Pancreas (tissue), 10 donors: ENCODE results near the gene FOXP2. TPM values are rescaled to one million over a fixed set of nuclear protein-coding genes. Genes with fewer than 3 reads are reported as not detected.
A peak's percentile ranks its signal among the peaks of the same experiment; 100 is the strongest.

Source experiments
- ATAC-seq, 4 donors: fragments of 200-7000 bp; cut with Tn5 transposase; one replicate each; pipeline versions ENCODE4 v1.8.0 to v1.9.1; 2020; ENCODE audit warnings: mild to moderate bottlenecking in 4 of 4, moderate library complexity in 4 of 4
- DNase-seq, 6 donors: peaks; one replicate each; pipeline ENCODE4 v3.0.0-alpha.2; 2020
- FAIRE-seq: peaks from 2 replicates; lab custom pipeline; 2012; peaks lifted over from hg19 to GRCh38; lab: Jason Lieb, UNC
- H3K27ac ChIP-seq, 4 donors: fragments of 200-600 bp; sonication (generic); 1 replicate in 3 of 4; 2 replicates in 1 of 4; pipeline versions ENCODE4 v1.5.0 to v1.8.0; 2020
- H3K27me3 ChIP-seq, 4 donors: fragments of 200-600 bp; one replicate each; pipeline ENCODE4 v1.8.0; 2021
- H3K36me3 ChIP-seq, 3 donors: fragments of 200-600 bp; sonication (generic) in 1 of 3; one replicate each; pipeline versions ENCODE4 v1.5.0 to v1.8.0; 2020 to 2021
- H3K4me1 ChIP-seq, 3 donors: fragments of 200-600 bp; one replicate each; pipeline ENCODE4 v1.8.0; 2021
- H3K4me3 ChIP-seq, 4 donors: fragments of 200-600 bp; sonication (generic) in 2 of 4; one replicate each; pipeline versions ENCODE4 v1.5.0 to v1.8.0; 2020 to 2021
- H3K9me3 ChIP-seq, 4 donors: fragments of 200-600 bp; one replicate each; pipeline ENCODE4 v1.8.0; 2021
- WGBS, 2 donors: extraction: QIAGEN DNeasy Blood & Tissue Kit; methylation state at CpG; one replicate each; pipeline ENCODE4 v1.1.7; 2013; 5-methylcytosine and 5-hydroxymethylcytosine counted together
- intact Hi-C, 3 donors: fragments of 100-400 bp; cut with DNase I; formaldehyde crosslinking; loops; one replicate each; pipeline versions ENCODE4 v1.11.1 to v1.14.2; 2022
- polyA plus RNA-seq, 2 donors: library from polyadenylated mRNA; stranded (reverse); fragments of 200-250 nt; gene quantifications; one replicate each; pipeline ENCODE4 v1.2.3, GENCODE V29; 2013
- total RNA-seq, 6 donors: library from RNA; stranded (reverse); fragmentation: NEBNext Ultra II Directional in 4 of 6; extraction: Animal tissue kit (Norgen Biotek cat#: 25700) in 4 of 6; gene quantifications; one replicate each; pipeline versions ENCODE4 v1.2.1 to v1.2.4, GENCODE V29; 2021 to 2023
- TF ChIP-seq, protein P1 (sequence below), 4 donors: fragments of 200-600 bp; sonication (generic) in 3 of 4; IDR thresholded peaks; one replicate each; pipeline versions ENCODE4 v1.5.0 to v1.8.0; 2021; ENCODE audit warnings: antibody characterized with exemption in 4 of 4
- donor health status: healthy with polysubstance abuse.
- donor health status: DM: no; HTN: no; CAD: no; lungs with moderate emphysema.
- donor health status: DM: no; HTN: no; CAD: no.
- donor health status: control.
- donor health status: control.
- donor health status: Bipolar disorder and iron deficiency.
- donor health status: DM: yes; HTN: yes; CAD: no.
- donor health status: DM: no; HTN: no; CAD: no.
- donor health status: DM: no; HTN: no; CAD: no.
- donor health status: DM: yes; HTN: yes; CAD: no.

The FOXP2 gene
- total and polyA plus RNA-seq, 8 donors: 2.7 to 12.6 (median 10.2) TPM

DNA sequence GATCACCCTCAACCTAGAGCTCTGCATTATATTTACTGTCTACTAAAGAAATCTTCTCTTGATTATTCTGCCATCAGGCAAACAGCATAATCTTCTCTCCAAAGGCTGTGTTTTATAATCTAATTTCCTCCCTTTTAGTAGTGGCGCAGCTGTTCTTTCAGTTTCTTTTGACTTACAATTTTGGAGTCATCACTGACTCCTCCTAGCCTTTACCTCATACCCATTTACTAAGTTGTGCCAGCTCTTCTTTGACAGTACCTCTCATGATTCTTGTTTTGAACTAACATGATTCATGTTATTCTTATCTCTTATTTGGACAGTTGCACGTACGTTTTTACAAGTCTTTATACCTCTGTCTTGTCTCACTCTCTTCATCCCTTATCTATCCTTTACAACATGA, 113.0 kb downstream of the FOXP2 start:
- 62% methylated on average over 3 of the region's 3 CpGs for WGBS, 2 donors
- Histone ChIP-seq H3K9me3 (no peaks in the 10 kb centered on the region), H3K27me3 (no peaks in the 10 kb centered on the region), H3K27ac (no peak overlapping the region), H3K36me3 (no peaks in the 10 kb centered on the region), H3K4me1 (no peaks in the 10 kb centered on the region), H3K4me3 (no peak overlapping the region)
- FAIRE-seq (no peak), ATAC-seq (no peak), DNase-seq (no peak)
- intact Hi-C loops: no loop called here
- TF ChIP-seq, protein P1, sequence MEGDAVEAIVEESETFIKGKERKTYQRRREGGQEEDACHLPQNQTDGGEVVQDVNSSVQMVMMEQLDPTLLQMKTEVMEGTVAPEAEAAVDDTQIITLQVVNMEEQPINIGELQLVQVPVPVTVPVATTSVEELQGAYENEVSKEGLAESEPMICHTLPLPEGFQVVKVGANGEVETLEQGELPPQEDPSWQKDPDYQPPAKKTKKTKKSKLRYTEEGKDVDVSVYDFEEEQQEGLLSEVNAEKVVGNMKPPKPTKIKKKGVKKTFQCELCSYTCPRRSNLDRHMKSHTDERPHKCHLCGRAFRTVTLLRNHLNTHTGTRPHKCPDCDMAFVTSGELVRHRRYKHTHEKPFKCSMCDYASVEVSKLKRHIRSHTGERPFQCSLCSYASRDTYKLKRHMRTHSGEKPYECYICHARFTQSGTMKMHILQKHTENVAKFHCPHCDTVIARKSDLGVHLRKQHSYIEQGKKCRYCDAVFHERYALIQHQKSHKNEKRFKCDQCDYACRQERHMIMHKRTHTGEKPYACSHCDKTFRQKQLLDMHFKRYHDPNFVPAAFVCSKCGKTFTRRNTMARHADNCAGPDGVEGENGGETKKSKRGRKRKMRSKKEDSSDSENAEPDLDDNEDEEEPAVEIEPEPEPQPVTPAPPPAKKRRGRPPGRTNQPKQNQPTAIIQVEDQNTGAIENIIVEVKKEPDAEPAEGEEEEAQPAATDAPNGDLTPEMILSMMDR (IDR thresholded peaks at IDR 0.05): no peak

DNA sequence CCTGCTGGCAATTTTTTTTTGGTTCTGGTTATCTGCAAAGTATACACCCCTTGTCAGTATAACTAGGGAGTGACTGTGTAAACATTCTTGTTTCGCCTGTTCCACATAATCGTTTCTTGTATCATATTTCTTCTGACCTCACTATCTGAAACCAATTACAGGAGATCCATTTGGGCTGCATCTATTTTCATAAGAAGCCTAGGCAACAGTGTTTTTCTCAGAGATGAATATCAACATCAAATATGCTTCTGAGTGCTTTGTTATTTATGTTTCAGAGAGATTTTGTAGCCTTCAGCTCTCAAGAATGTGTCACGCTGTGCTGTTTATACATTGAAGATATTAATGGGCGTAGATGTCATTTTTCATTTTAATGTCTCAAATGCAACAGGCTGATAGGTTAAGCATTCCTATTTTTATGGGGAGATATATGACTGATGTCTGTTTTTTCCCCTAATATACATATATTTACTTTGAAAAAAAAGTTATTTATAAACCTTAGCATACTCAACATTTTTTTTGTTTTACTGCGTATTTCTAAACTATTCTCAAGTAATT, 115.5 kb downstream of the FOXP2 start:
- Histone ChIP-seq H3K9me3 (no peaks in the 10 kb centered on the region), H3K27ac (no peak overlapping the region), H3K4me3 (no peak overlapping the region), H3K27me3 (peaks cover 0 to 3% (median 0%) of the 10 kb centered on the region in 4 donors), H3K4me1 (no peaks in the 10 kb centered on the region), H3K36me3 (no peaks in the 10 kb centered on the region)
- FAIRE-seq: peak; percentile 39
- DNase-seq: no peak
- intact Hi-C loops: no loop called here
- TF ChIP-seq, protein P1 (IDR thresholded peaks at IDR 0.05): no peak
- peak in 3 of 4 donors; percentile 29 to 50 (median 36) for ATAC-seq
- 40 to 43% methylated on average over 5 of the region's 5 CpGs for WGBS, 2 donors

DNA sequence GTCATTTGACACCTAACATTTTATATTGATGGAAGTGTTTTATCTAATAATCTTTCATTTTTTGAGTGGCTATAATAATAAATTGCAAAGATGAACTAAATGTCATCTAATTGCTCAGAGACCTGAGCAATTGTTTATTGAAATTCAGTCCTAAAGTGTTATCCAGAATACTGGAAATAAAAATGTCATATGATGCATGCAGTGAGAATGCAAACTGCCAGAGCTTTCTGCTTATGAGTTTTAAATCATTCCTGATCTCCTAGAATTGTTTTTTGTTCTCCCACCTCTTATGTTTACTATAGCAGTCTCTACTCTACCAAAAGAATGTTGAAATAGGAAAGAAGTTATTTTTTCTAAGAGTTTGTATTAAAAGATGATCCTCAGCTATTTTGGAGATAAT, 116.7 kb downstream of the FOXP2 start:
- Histone ChIP-seq H3K27ac (no peak overlapping the region), H3K4me3 (no peak overlapping the region), H3K4me1 (no peaks in the 10 kb centered on the region), H3K9me3 (no peaks in the 10 kb centered on the region), H3K36me3 (no peaks in the 10 kb centered on the region), H3K27me3 (peaks cover 0 to 3% (median 0%) of the 10 kb centered on the region in 4 donors)
- no peak for ATAC-seq
- DNase-seq: no peak
- intact Hi-C loops: no loop called here
- no peak for FAIRE-seq
- TF ChIP-seq, protein P1 (IDR thresholded peaks at IDR 0.05): no peak

DNA sequence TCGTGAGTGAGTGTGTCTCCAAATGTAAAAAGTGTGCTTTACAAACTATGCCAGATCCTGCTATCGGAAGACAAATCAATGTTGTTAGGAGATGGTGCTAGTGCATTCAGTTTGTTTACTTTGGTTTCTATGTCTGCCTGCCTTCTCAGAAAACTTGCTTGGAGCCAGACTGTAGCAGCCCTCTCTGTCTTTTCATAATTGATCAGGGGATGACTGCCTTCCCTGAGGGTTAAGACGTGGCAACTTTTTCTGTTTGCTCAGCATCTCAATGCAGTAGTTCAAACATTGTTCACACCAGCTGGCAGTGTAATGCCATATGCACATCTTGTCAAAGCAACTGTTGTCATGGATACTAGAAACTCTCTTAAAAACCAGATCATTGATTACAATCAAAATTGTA, 118.5 kb downstream of the FOXP2 start:
- no peaks in the 10 kb centered on the region for H3K4me1 ChIP-seq
- H3K36me3 ChIP-seq: no peaks in the 10 kb centered on the region
- H3K27ac ChIP-seq: no peak overlapping the region
- ATAC-seq (peak in 2 of 4 donors; percentile 12 to 14), DNase-seq (no peak), FAIRE-seq (no peak)
- 66 to 69% methylated on average over 3 of the region's 3 CpGs for WGBS, 2 donors
- H3K9me3 ChIP-seq: no peaks in the 10 kb centered on the region
- no peak overlapping the region for H3K4me3 ChIP-seq
- peaks cover 0 to 3% (median 0%) of the 10 kb centered on the region in 4 donors for H3K27me3 ChIP-seq
- intact Hi-C loops: no loop called here
- TF ChIP-seq, protein P1 (IDR thresholded peaks at IDR 0.05): no peak

DNA sequence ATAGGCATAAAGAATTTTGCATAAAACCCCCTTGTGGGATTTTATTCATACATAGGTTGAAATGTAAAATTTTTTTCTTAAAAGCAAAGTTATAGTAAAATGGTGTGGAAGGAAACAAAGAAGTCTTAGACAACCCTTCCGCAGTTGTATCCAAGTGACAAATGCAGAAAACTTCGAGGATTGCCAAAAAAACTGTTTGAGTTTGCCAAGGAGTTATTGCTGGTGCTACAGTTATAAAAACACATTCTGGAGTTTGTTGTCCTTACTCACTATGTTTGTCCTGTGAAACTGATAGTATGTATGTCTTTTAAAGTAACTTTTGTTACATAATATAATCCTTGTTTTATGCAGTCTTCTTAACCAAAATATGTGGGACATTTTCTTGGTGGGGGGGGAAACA, 120.3 kb downstream of the FOXP2 start:
- Histone ChIP-seq H3K9me3 (no peaks in the 10 kb centered on the region), H3K4me3 (no peak overlapping the region), H3K27ac (no peak overlapping the region), H3K4me1 (no peaks in the 10 kb centered on the region), H3K36me3 (no peaks in the 10 kb centered on the region), H3K27me3 (peaks cover 0 to 3% (median 0%) of the 10 kb centered on the region in 4 donors)
- TF ChIP-seq, protein P1 (IDR thresholded peaks at IDR 0.05): no peak
- DNase-seq: no peak
- no peak for ATAC-seq
- WGBS, 2 donors: 75 to 83% methylated on average over 2 of the region's 2 CpGs
- FAIRE-seq: peak; percentile 17
- intact Hi-C loops: no loop called here
